Lower lobe of right lung (tissue), 2 donors: ENCODE measurements around the gene NKD1. TPM values are rescaled to one million over a fixed set of nuclear protein-coding genes. Genes with fewer than 3 reads are reported as not detected.

Experiments used
- ATAC-seq, 2 donors: fragments of 200-7000 bp; cut with Tn5 transposase; one replicate each; pipeline ENCODE4 v1.9.1; 2020 to 2022; ENCODE audit warnings: mild to moderate bottlenecking in 2 of 2, moderate library complexity in 2 of 2
- DNase-seq: peaks from one replicate; pipeline ENCODE4 v3.0.0-alpha.2; 2020
- H3K27ac ChIP-seq: fragments of 200-600 bp; one replicate; pipeline ENCODE4 v1.8.0; 2022
- H3K27me3 ChIP-seq: fragments of 200-600 bp; one replicate; pipeline ENCODE4 v1.8.0; 2022; ENCODE audit warnings: low read depth
- H3K36me3 ChIP-seq: fragments of 200-600 bp; one replicate; pipeline ENCODE4 v1.8.0; 2022; ENCODE audit warnings: mild to moderate bottlenecking
- H3K4me1 ChIP-seq: fragments of 200-600 bp; one replicate; pipeline ENCODE4 v1.8.0; 2022
- H3K4me3 ChIP-seq: fragments of 200-600 bp; one replicate; pipeline ENCODE4 v1.8.0; 2022; ENCODE audit warnings: mild to moderate bottlenecking
- H3K9me3 ChIP-seq: fragments of 200-600 bp; one replicate; pipeline ENCODE4 v1.8.0; 2022
- CTCF ChIP-seq: fragments of 200-600 bp; IDR thresholded peaks from one replicate; pipeline ENCODE4 v1.8.0; 2022; ENCODE audit warnings: antibody characterized with exemption, mild to moderate bottlenecking
- intact Hi-C: fragments of 100-400 bp; cut with DNase I; formaldehyde crosslinking; loops from one replicate; pipeline ENCODE4 v1.11.0; 2022
- total RNA-seq: library from RNA; stranded (reverse); fragmentation: NEBNext Ultra II Directional; extraction: Animal tissue kit (Norgen Biotek cat#: 25700); gene quantifications from one replicate; pipeline ENCODE4 v1.2.1, GENCODE V29; 2021
- donor health status: DM: no; HTN: yes; CAD: no; lungs with severe emphysema.

Gene NKD1
- total RNA-seq, 1 donor from 2014 or later = 30.7 TPM

- no peak for ATAC-seq
- intact Hi-C loops = no loop called here
- no peaks in the 10 kb centered on the region for H3K27me3 ChIP-seq
- H3K4me1 ChIP-seq = no peaks in the 10 kb centered on the region
- H3K36me3 ChIP-seq = no peaks in the 10 kb centered on the region
- no peak overlapping the region for H3K27ac ChIP-seq
- no peak for TF ChIP-seq CTCF
- H3K4me3 ChIP-seq = no peak overlapping the region
- DNase-seq = no peak
- H3K9me3 ChIP-seq = no peaks in the 10 kb centered on the region
Measured at GRCh38 chr16:50538411-50539052, 9.7 kb upstream of the NKD1 start.

- H3K36me3 ChIP-seq = no peaks in the 10 kb centered on the region
- no peaks in the 10 kb centered on the region for H3K9me3 ChIP-seq
- H3K4me3 ChIP-seq = no peak overlapping the region
- TF ChIP-seq CTCF = no peak
- H3K4me1 ChIP-seq = no peaks in the 10 kb centered on the region
- no peak overlapping the region for H3K27ac ChIP-seq
- ATAC-seq = no peak
- H3K27me3 ChIP-seq = no peaks in the 10 kb centered on the region
- DNase-seq = no peak
- intact Hi-C loops = no loop called here
Measured at GRCh38 chr16:50539053-50539695, 9.0 kb upstream of the NKD1 start.

- Histone ChIP-seq H3K4me3 (no peak overlapping the region), H3K27ac (no peak overlapping the region), H3K27me3 (no peaks in the 10 kb centered on the region), H3K9me3 (no peaks in the 10 kb centered on the region), H3K4me1 (no peaks in the 10 kb centered on the region), H3K36me3 (no peaks in the 10 kb centered on the region)
- TF ChIP-seq CTCF = no peak
- DNase-seq (no peak), ATAC-seq (no peak)
- intact Hi-C loops = no loop called here
Measured at GRCh38 chr16:50539822-50540710, 8.1 kb upstream of the NKD1 start.

- H3K27me3 ChIP-seq = no peaks in the 10 kb centered on the region
- TF ChIP-seq CTCF = no peak
- intact Hi-C loops = no loop called here
- H3K4me3 ChIP-seq = no peak overlapping the region
- H3K9me3 ChIP-seq = no peaks in the 10 kb centered on the region
- no peak overlapping the region for H3K27ac ChIP-seq
- H3K36me3 ChIP-seq = no peaks in the 10 kb centered on the region
- ATAC-seq = no peak
- no peaks in the 10 kb centered on the region for H3K4me1 ChIP-seq
- DNase-seq = no peak
Measured at GRCh38 chr16:50540711-50541007, 7.5 kb upstream of the NKD1 start.

- H3K36me3 ChIP-seq = no peaks in the 10 kb centered on the region
- DNase-seq (no peak), ATAC-seq (no peak)
- H3K4me1 ChIP-seq = no peaks in the 10 kb centered on the region
- intact Hi-C loops = no loop called here
- H3K27ac ChIP-seq = no peak overlapping the region
- H3K9me3 ChIP-seq = no peaks in the 10 kb centered on the region
- TF ChIP-seq CTCF = no peak
- peaks cover 12% of the 10 kb centered on the region for H3K27me3 ChIP-seq
- no peak overlapping the region for H3K4me3 ChIP-seq
Measured at GRCh38 chr16:50542703-50543102, 5.5 kb upstream of the NKD1 start.
